DOHH2 (cell line): ENCODE data around the gene NAB2.
"Not testable (repeated sequence)": the region's sequence is repeated elsewhere in the genome, so short reads cannot be mapped to it uniquely, and the experiment has no call there.

Experiments
- CTCF ChIP-seq: fragments of 200-600 bp; sonication (generic); IDR thresholded peaks from one replicate; pipeline ENCODE4 v1.5.1; 2014; ENCODE audit warnings: antibody characterized with exemption, mild to moderate bottlenecking, low read depth, low read length; ENCODE audit not compliant: poor library complexity, severe bottlenecking
- EZH2phosphoT487 ChIP-seq: fragments of 200-600 bp; sonication (generic); IDR thresholded peaks from 2 replicates; pipeline ENCODE4 v1.6.1; 2017; ENCODE audit warnings: borderline replicate concordance, mild to moderate bottlenecking, antibody characterized with exemption, low read length, moderate library complexity, mixed read lengths

GRCh38 chr12:57073566-57074450 is 15.1 kb upstream of the NAB2 start:
- TF ChIP-seq CTCF, EZH2phosphoT487: not testable (repeated sequence)
